ENCODE results near the gene LMAN1. TPM values are rescaled to one million over a fixed set of nuclear protein-coding genes. Genes with fewer than 3 reads are reported as not detected.

Gene LMAN1
- total and polyA plus RNA-seq, 2 of the 4 experiments (the other 2 are of a cell fraction): 83.1 to 213 TPM

DNA sequence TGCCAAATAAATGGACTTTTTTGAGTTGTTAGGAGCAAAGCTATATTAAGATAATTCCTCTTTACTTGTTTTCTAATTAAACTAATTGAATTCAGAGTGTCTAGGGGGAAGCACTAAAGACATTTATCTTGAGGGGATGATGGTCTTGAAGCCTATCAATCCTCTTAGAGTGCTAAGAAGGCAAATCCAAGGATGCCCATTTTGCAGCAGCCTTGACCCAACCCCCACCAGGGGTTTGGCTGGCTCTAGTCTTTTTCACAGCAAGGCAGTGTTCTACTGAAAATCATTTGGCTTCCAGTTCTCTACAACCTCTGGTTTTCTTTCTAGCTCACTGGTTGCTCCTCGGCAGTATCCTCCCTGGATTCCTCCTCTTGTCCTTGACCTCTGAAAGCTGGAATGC lies 79.3 kb downstream of the LMAN1 start:
- Histone ChIP-seq H3K9me1 (ENCODE audit: insufficient read depth, low read length) (no peaks in the 10 kb centered on the region), H2AFZ (replicated peaks; ENCODE audit: low read length, poor library complexity) (no peak overlapping the region), H3K56ac (ENCODE audit: extremely low read depth, insufficient read depth, low read length) (no peak overlapping the region), H4K91ac (ENCODE audit: insufficient read depth, low read depth, low read length) (no peak overlapping the region), H3K9ac (ENCODE audit: low read depth, low read length) (no peak overlapping the region), H3K14ac (replicated peaks; ENCODE audit: low read depth, low read length) (no peak overlapping the region), H4K5ac (ENCODE audit: low read depth, low read length) (no peak overlapping the region), H3K36me3 (ENCODE audit: control insufficient read depth, insufficient read depth, low read length) (no peaks in the 10 kb centered on the region), H3K4me2 (ENCODE audit: low read depth, low read length) (no peak overlapping the region), H3K23ac (ENCODE audit: low read depth, low read length) (no peak overlapping the region), H3K4me3 (ENCODE audit: insufficient read depth, low read depth, low read length) (no peak overlapping the region), H3K9me3 (ENCODE audit: control insufficient read depth, insufficient read depth, low read length) (peaks cover 5% of the 10 kb centered on the region; the same call in 1 of the 2 replicates), H2AK5ac (ENCODE audit: low read depth, low read length) (no peak overlapping the region), H3K4ac (ENCODE audit: low read depth, low read length) (no peak overlapping the region), H4K20me1 (ENCODE audit: insufficient read depth, low read length) (no peaks in the 10 kb centered on the region), H2AK9ac (replicated peaks; ENCODE audit: low read depth, low read length, poor library complexity) (no peak overlapping the region), H3K18ac (ENCODE audit: low read depth, low read length) (no peak overlapping the region), H3K27ac (ENCODE audit: insufficient read depth, low read length) (no peak overlapping the region), H2BK20ac (ENCODE audit: low read depth, low read length) (no peak overlapping the region), H2BK5ac (ENCODE audit: low read depth, low read length, poor library complexity, severe bottlenecking) (no peak overlapping the region), H3K27me3 (ENCODE audit: control insufficient read depth, insufficient read depth, low read length) (peaks cover 72% of the 10 kb centered on the region), H3K79me1 (ENCODE audit: low read depth in 1 of 2, low read length in 2 of 2) (no peaks in the 10 kb centered on the region), H2BK120ac (ENCODE audit: low read depth, low read length) (no peak overlapping the region), H4K8ac (ENCODE audit: low read depth in 2 of 2, low read length in 2 of 2) (no peak overlapping the region), H2BK15ac (ENCODE audit: low read depth, low read length) (no peak overlapping the region), H3K4me1 (ENCODE audit: control insufficient read depth, insufficient read depth, low read length) (no peaks in the 10 kb centered on the region)
- BruUV-seq (replicated peaks): no TSS peak
- TF ChIP-seq CHD1 (IDR thresholded peaks at IDR 0.05; ENCODE audit: low read depth, low read length) (no peak), CEBPB (IDR thresholded peaks at IDR 0.05; ENCODE audit: low read depth, low read length) (no peak), MAZ (IDR thresholded peaks at IDR 0.05; ENCODE audit: borderline replicate concordance, low read depth, low read length) (no peak), BHLHE40 (IDR thresholded peaks at IDR 0.05; ENCODE audit: low read depth, low read length) (no peak)
- CTCF ChIA-PET: interaction anchor here (0.6 kb wide), 1 partner anchor 123 kb away, joined by 3 read pairs; no protein-coding TSS in a partner anchor
- dilution Hi-C loops (cut with HindIII; ENCODE audit: low sequenced_read_pairs, unreplicated experiment): no loop called here
- intact Hi-C loops (cut with micrococcal nuclease): no loop called here
- ATAC-seq (ENCODE audit: low read depth) (no peak), DNase-seq (no peak)
- WGBS, 2 experiments (ENCODE audit: extremely low coverage in 2 of 2, insufficient read length in 1 of 2): no CpG with 5 or more reads among the region's 1 CpG
- POLR2A ChIA-PET (ENCODE audit: unreplicated experiment): no interaction called here
- in situ Hi-C loops (cut with MboI; ENCODE audit: low sequenced_read_pairs): no loop called here
